K562 (cell line): ENCODE measurements around the gene LRRC59. TPM values are rescaled to one million over a fixed set of nuclear protein-coding genes. Genes with fewer than 3 reads are reported as not detected.
A peak's percentile ranks its signal among the peaks of the same experiment; 100 is the strongest.

ENCODE experiments used
- CREB5 ChIP-seq: fragments of 250-450 bp; sonication (Bioruptor Pico); IDR thresholded peaks from 2 replicates; pipeline ENCODE4 v1.5.0; 2020; ENCODE audit warnings: mild to moderate bottlenecking
- CTBP1 ChIP-seq: fragments of 450-650 bp; IDR thresholded peaks from 2 replicates; pipeline ENCODE4 v1.6.1; 2016; ENCODE audit warnings: borderline replicate concordance
- ESRRA ChIP-seq: fragments of 450-650 bp; IDR thresholded peaks from 2 replicates; pipeline ENCODE4 v1.6.1; 2014; ENCODE audit warnings: low read depth, mild to moderate bottlenecking, moderate library complexity, borderline replicate concordance
- FOXA1 ChIP-seq: fragments of 450-650 bp; IDR thresholded peaks from 2 replicates; pipeline ENCODE4 v1.6.1; 2016; ENCODE audit warnings: mild to moderate bottlenecking, borderline replicate concordance
- KLF10 ChIP-seq: fragments of 250-450 bp; sonication (Bioruptor Pico); IDR thresholded peaks from 2 replicates; pipeline ENCODE4 v1.6.1; 2021; ENCODE audit warnings: matching md5 sums
- NFIX ChIP-seq: fragments of 250-450 bp; sonication (Bioruptor Pico); IDR thresholded peaks from 2 replicates; pipeline ENCODE4 v1.4.0; 2020; ENCODE audit warnings: low read depth, mild to moderate bottlenecking, moderate library complexity
- NRF1 ChIP-seq, 2 experiments: fragments of 450-650 bp; IDR thresholded peaks in 1 of 2; conservative IDR thresholded peaks in 1 of 2; 2 replicates each; pipeline ENCODE4 v1.6.1; 2014; ENCODE audit warnings: mild to moderate bottlenecking in 2 of 2
- SMARCC2 ChIP-seq: fragments of 450-650 bp; IDR thresholded peaks from 2 replicates; pipeline ENCODE4 v1.6.1; 2017; ENCODE audit warnings: antibody characterized with exemption, moderate library complexity, mild to moderate bottlenecking, low read depth
- SUPT5H ChIP-seq: fragments of 450-650 bp; IDR thresholded peaks from 2 replicates; pipeline ENCODE4 v1.6.1; 2016
- THRB ChIP-seq: fragments of 450-650 bp; formaldehyde crosslinking; conservative IDR thresholded peaks from 2 replicates; pipeline ENCODE4 v1.4.0; 2022; ENCODE audit warnings: mild to moderate bottlenecking, missing genetic modification characterization
- U2AF2 ChIP-seq: fragments of 200-400 bp; formaldehyde crosslinking; optimal IDR thresholded peaks from 2 replicates; pipeline ENCODE3; 2017; ENCODE audit warnings: low read depth, mild to moderate bottlenecking, low read length
- ZBTB11 ChIP-seq, 3 experiments: fragments of 200-800 bp in 1 of 3; fragments of 250-450 bp in 1 of 3; fragments of 450-650 bp in 1 of 3; sonication (Bioruptor Pico) in 1 of 3; sonication (Bioruptor generic) in 1 of 3; formaldehyde crosslinking in 1 of 3; IDR thresholded peaks; 2 replicates each; pipeline versions ENCODE4 v1.6.1 to v1.8.0; 2016 to 2022; ENCODE audit warnings: mild to moderate bottlenecking in 2 of 3, missing genetic modification characterization in 2 of 3, missing compliant biosample characterization in 1 of 3, moderate library complexity in 1 of 3
- ZFPM2 ChIP-seq: fragments of 250-450 bp; sonication (Bioruptor Pico); IDR thresholded peaks from 2 replicates; pipeline ENCODE4 v1.5.1; 2022; ENCODE audit warnings: mild to moderate bottlenecking
- ZNF277 ChIP-seq: fragments of 250-450 bp; sonication (Bioruptor Pico); IDR thresholded peaks from 2 replicates; pipeline ENCODE4 v1.8.0; 2022; ENCODE audit warnings: inconsistent platforms, mild to moderate bottlenecking, moderate library complexity, borderline replicate concordance
- ZNF444 ChIP-seq: fragments of 250-450 bp; sonication (Bioruptor Pico); IDR thresholded peaks from 2 replicates; pipeline ENCODE4 v1.4.0; 2020; ENCODE audit warnings: mild to moderate bottlenecking, moderate library complexity
- polyA plus RNA-seq, 8 experiments: library from polyadenylated mRNA; depleted of rRNA in 4 of 8; stranded (reverse) in 5 of 8; unstranded in 3 of 8; fragments of >200 nt; fragmentation: Nextera tagmentation in 2 of 8; fragmentation: Illumina TruSeq in 1 of 8; extraction: Ambion mirVana in 2 of 8; extraction: Trizol in 1 of 8; gene quantifications; 2 replicates each; pipeline versions ENCODE4 v1.2.1 to v1.2.3, GENCODE V29; 2011 to 2014; ENCODE audit warnings: inconsistent platforms in 1 of 8, missing spikeins in 1 of 8
- total RNA-seq, 7 experiments: library from RNA; depleted of rRNA in 6 of 7; stranded (reverse); fragments of >200 nt in 6 of 7; fragmentation: Illumina TruSeq in 2 of 7; extraction: Trizol in 2 of 7; gene quantifications; 2 replicates each; pipeline versions ENCODE4 v1.2.1 to v1.2.3, GENCODE V29; 2011 to 2021; ENCODE audit warnings: low replicate concordance in 1 of 7

LRRC59 gene
- total and polyA plus RNA-seq, 9 of the 15 experiments (the other 6 are each of a cell fraction or from before 2014, with no cell fraction given), result 27.8 to 244 (median 154) TPM

GRCh38 chr17:50425682-50426471 lies 28.6 kb upstream of the LRRC59 start, which contains the start of gene ACSF2 (continued):
- TF ChIP-seq KLF10 (no peak), ZNF277 (CRISPR knock-in tag) (no peak), NRF1 (conservative IDR thresholded peaks at IDR 0.05 in 1 of 2, IDR thresholded peaks at IDR 0.05 in 1 of 2) (peak; percentile 25 to 33; a peak in 2 of 4 replicates), U2AF2 (no peak), ZFPM2 (CRISPR knock-in tag) (no peak), SUPT5H (0 out of 2 replicates have a peak, but pooled peaks have one; percentile 47), SMARCC2 (no peak), NFIX (peak; percentile 72), ZBTB11 (CRISPR knock-in tag; IDR thresholded peaks at IDR 0.05) (0 out of 6 replicates have a peak, but pooled peaks of 1 of the 3 experiments have one; percentile 22), CTBP1 (no peak), ZNF444 (0 out of 2 replicates have a peak, but pooled peaks have one; percentile 35), CREB5 (CRISPR knock-in tag) (no peak), FOXA1 (no peak), THRB (CRISPR knock-in tag) (no peak), ESRRA (peak; percentile 41; the same call in 1 of the 2 replicates)
